Measurements from ENCODE around the gene PREX1. TPM values are rescaled to one million over a fixed set of nuclear protein-coding genes. Genes with fewer than 3 reads are reported as not detected.

Gene PREX1
- total RNA-seq, 1 experiment from 2014 or later = 9.5 TPM

GRCh38 chr20:48662711-48663110 lies 165.1 kb downstream of the PREX1 start:
- no peaks in the 10 kb centered on the region for H3K36me3 ChIP-seq (ENCODE audit: control insufficient read depth, insufficient read depth, low read length)
- CTCF ChIA-PET = interaction anchor here (0.5 kb wide), 1 partner anchor 243 kb away, joined by 3 read pairs; no protein-coding TSS in a partner anchor
- intact Hi-C loops (cut with micrococcal nuclease; ENCODE audit: unreplicated experiment) = no loop called here

GRCh38 chr20:48661575-48662455 lies 166.0 kb downstream of the PREX1 start:
- peaks cover 6% of the 10 kb centered on the region for H3K9me3 Mint-ChIP-seq (ENCODE audit: unreplicated experiment)
- H3K27ac Mint-ChIP-seq (ENCODE audit: unreplicated experiment) = no peak overlapping the region
- Histone ChIP-seq H3K36me3 (ENCODE audit: control insufficient read depth, insufficient read depth, low read length) (no peaks in the 10 kb centered on the region), H3K4me3 (ENCODE audit: low read depth, low read length) (no peak overlapping the region), H3K27me3 (replicated peaks; ENCODE audit: control insufficient read depth, insufficient read depth, low read length) (no peaks in the 10 kb centered on the region), H3K4me1 (no peaks in the 10 kb centered on the region), H3K9me3 (peaks cover 13% of the 10 kb centered on the region)
- CTCF ChIA-PET = no interaction called here
- no peaks in the 10 kb centered on the region for H3K27me3 Mint-ChIP-seq (ENCODE audit: insufficient read depth, unreplicated experiment)
- BruUV-seq (replicated peaks) = no TSS peak
- no peak for DNase-seq
- no peak for TF ChIP-seq CTCF (IDR thresholded peaks at IDR 0.05; ENCODE audit: insufficient read depth in 1 of 2, low read depth in 1 of 2, low read length in 1 of 2, severe bottlenecking in 1 of 2, unreplicated experiment in 1 of 2)
- H3K4me1 Mint-ChIP-seq (ENCODE audit: low read depth, unreplicated experiment) = peaks cover 6% of the 10 kb centered on the region
- H3K36me3 Mint-ChIP-seq (ENCODE audit: insufficient read depth, unreplicated experiment) = peaks cover 10% of the 10 kb centered on the region
- intact Hi-C loops (cut with micrococcal nuclease; ENCODE audit: unreplicated experiment) = no loop called here
- no peak overlapping the region for H3K4me3 Mint-ChIP-seq (ENCODE audit: unreplicated experiment)
- POLR2A ChIA-PET = no interaction called here

More at GRCh38 chr20:48662711-48663110, 165.1 kb downstream of the PREX1 start:
- TF ChIP-seq CTCF (IDR thresholded peaks at IDR 0.05; ENCODE audit: insufficient read depth in 1 of 2, low read depth in 1 of 2, low read length in 1 of 2, severe bottlenecking in 1 of 2, unreplicated experiment in 1 of 2) = no peak
- no TSS peak for BruUV-seq (replicated peaks)
- H3K4me1 Mint-ChIP-seq (ENCODE audit: low read depth, unreplicated experiment) = peaks cover 1% of the 10 kb centered on the region
- H3K4me3 Mint-ChIP-seq (ENCODE audit: unreplicated experiment) = no peak overlapping the region
- H3K4me3 ChIP-seq (ENCODE audit: low read depth, low read length) = no peak overlapping the region
- H3K27me3 Mint-ChIP-seq (ENCODE audit: insufficient read depth, unreplicated experiment) = no peaks in the 10 kb centered on the region
- peaks cover 6% of the 10 kb centered on the region for H3K9me3 Mint-ChIP-seq (ENCODE audit: unreplicated experiment)
- no peaks in the 10 kb centered on the region for H3K4me1 ChIP-seq
- no peak overlapping the region for H3K27ac Mint-ChIP-seq (ENCODE audit: unreplicated experiment)
- H3K36me3 Mint-ChIP-seq (ENCODE audit: insufficient read depth, unreplicated experiment) = peaks cover 10% of the 10 kb centered on the region
- peaks cover 13% of the 10 kb centered on the region for H3K9me3 ChIP-seq
- POLR2A ChIA-PET = no interaction called here
- no peak for DNase-seq
- no peaks in the 10 kb centered on the region for H3K27me3 ChIP-seq (replicated peaks; ENCODE audit: control insufficient read depth, insufficient read depth, low read length)

GRCh38 chr20:48660788-48661187 lies 167.0 kb downstream of the PREX1 start:
- intact Hi-C loops (cut with micrococcal nuclease; ENCODE audit: unreplicated experiment) = no loop called here
- DNase-seq = no peak
- peaks cover 10% of the 10 kb centered on the region for H3K36me3 Mint-ChIP-seq (ENCODE audit: insufficient read depth, unreplicated experiment)
- peaks cover 6% of the 10 kb centered on the region for H3K9me3 Mint-ChIP-seq (ENCODE audit: unreplicated experiment)
- Histone ChIP-seq H3K36me3 (ENCODE audit: control insufficient read depth, insufficient read depth, low read length) (no peaks in the 10 kb centered on the region), H3K9me3 (peaks cover 10% of the 10 kb centered on the region), H3K4me1 (no peaks in the 10 kb centered on the region), H3K27me3 (replicated peaks; ENCODE audit: control insufficient read depth, insufficient read depth, low read length) (no peaks in the 10 kb centered on the region), H3K4me3 (ENCODE audit: low read depth, low read length) (no peak overlapping the region)
- H3K4me3 Mint-ChIP-seq (ENCODE audit: unreplicated experiment) = no peak overlapping the region
- peaks cover 6% of the 10 kb centered on the region for H3K4me1 Mint-ChIP-seq (ENCODE audit: low read depth, unreplicated experiment)
- CTCF ChIA-PET = no interaction called here
- TF ChIP-seq CTCF (IDR thresholded peaks at IDR 0.05; ENCODE audit: insufficient read depth in 1 of 2, low read depth in 1 of 2, low read length in 1 of 2, severe bottlenecking in 1 of 2, unreplicated experiment in 1 of 2) = no peak
- POLR2A ChIA-PET = interaction anchor here (0.6 kb wide), 1 partner anchor 1159 kb away, joined by 3 read pairs; no protein-coding TSS in a partner anchor
- no peak overlapping the region for H3K27ac Mint-ChIP-seq (ENCODE audit: unreplicated experiment)
- no peaks in the 10 kb centered on the region for H3K27me3 Mint-ChIP-seq (ENCODE audit: insufficient read depth, unreplicated experiment)
- BruUV-seq (replicated peaks) = no TSS peak

Data from Caco-2 (cell line).